HepG2 (cell line): Measurements from ENCODE around the gene SOCS7. TPM values are rescaled to one million over a fixed set of nuclear protein-coding genes. Genes with fewer than 3 reads are reported as not detected.

Source experiments
- ATAC-seq: fragments of 200-7000 bp; cut with Tn5 transposase; 3 replicates; pipeline ENCODE4 v1.9.1; 2020; ENCODE audit warnings: mild to moderate bottlenecking, moderate library complexity
- BruUV-seq: library from RNA; stranded (reverse); fragments of 400-500 nt; replicated peaks from 2 replicates; lab custom pipeline; 2021; lab: Mats Ljungman, UMichigan
- CTCF ChIA-PET: fragments of 300-600 bp; formaldehyde crosslinking; extraction: SDS; loops from one replicate; lab custom pipeline; 2021; ENCODE audit warnings: low total read pairs, inconsistent platforms, low intra/inter-chr PET ratio; lab: Yijun Ruan, JAX
- POLR2A ChIA-PET: fragments of 350-600 bp; sonication (Branson Sonifier 250); formaldehyde crosslinking; loops from one replicate; lab custom pipeline; 2020; ENCODE audit warnings: antibody characterized with exemption, inconsistent platforms; lab: Yijun Ruan, JAX
- DNase-seq: peaks from one replicate; pipeline ENCODE4 v3.0.0-alpha.2; 2015; ENCODE audit warnings: low spot score
- FAIRE-seq: peaks from 3 replicates; lab custom pipeline; 2011; peaks lifted over from hg19 to GRCh38; lab: Jason Lieb, UNC
- H2AFZ ChIP-seq: one replicate; pipeline ENCODE4 v1.6.1; 2011; ENCODE audit warnings: low read length, inconsistent platforms
- H3K27ac ChIP-seq: fragments of 300-600 bp; 3 replicates; pipeline ENCODE4 v1.8.0; 2011; ENCODE audit warnings: mixed run types, mild to moderate bottlenecking, mixed read lengths, low read length, inconsistent platforms; ENCODE audit not compliant: insufficient read depth; ENCODE audit errors: extremely low read length
- H3K27me3 ChIP-seq, 2 experiments: fragments of 200-600 bp in 1 of 2; 2 replicates in 1 of 2; 3 replicates in 1 of 2; pipeline versions ENCODE4 v1.6.0 to v1.8.0; 2011; ENCODE audit warnings: low read length in 2 of 2, mild to moderate bottlenecking in 2 of 2, moderate library complexity in 2 of 2, inconsistent platforms in 1 of 2; ENCODE audit not compliant: insufficient read depth in 2 of 2, control insufficient read depth in 1 of 2
- H3K36me3 ChIP-seq, 2 experiments: fragments of 200-600 bp in 1 of 2; replicated peaks in 1 of 2; 2 replicates in 1 of 2; 3 replicates in 1 of 2; pipeline versions ENCODE4 v1.5.1 to v1.8.0; 2011; ENCODE audit warnings: low read length in 2 of 2, inconsistent platforms in 1 of 2; ENCODE audit not compliant: insufficient read depth in 2 of 2, control insufficient read depth in 1 of 2
- H3K4me1 ChIP-seq: 2 replicates; pipeline ENCODE4 v1.5.1; 2012; ENCODE audit warnings: low read length, inconsistent platforms; ENCODE audit not compliant: insufficient read depth
- H3K4me2 ChIP-seq: 2 replicates; pipeline ENCODE4 v1.6.0; 2011; ENCODE audit warnings: low read depth, low read length, inconsistent platforms
- H3K4me3 ChIP-seq, 3 experiments: fragments of 200-600 bp in 1 of 3; sonication (generic), shearing (Covaris generic) in 1 of 3; replicated peaks in 1 of 3; 2 replicates each; pipeline ENCODE4 v1.5.1; 2011 to 2016; ENCODE audit warnings: low read length in 3 of 3, inconsistent platforms in 2 of 3, low read depth in 2 of 3, mild to moderate bottlenecking in 2 of 3, control low read depth in 1 of 3, mixed read lengths in 1 of 3; ENCODE audit not compliant: insufficient read depth in 1 of 3
- H3K79me2 ChIP-seq: one replicate; pipeline ENCODE4 v1.6.1; 2011; ENCODE audit warnings: low read length, inconsistent platforms; ENCODE audit not compliant: insufficient read depth
- H3K9ac ChIP-seq: 2 replicates; pipeline ENCODE4 v1.6.0; 2011; ENCODE audit warnings: mild to moderate bottlenecking, low read depth, low read length, inconsistent platforms; ENCODE audit not compliant: insufficient read depth
- H3K9me3 ChIP-seq: 2 replicates; pipeline ENCODE4 v1.5.1; 2012; ENCODE audit warnings: mild to moderate bottlenecking, low read length
- H4K20me1 ChIP-seq: 2 replicates; pipeline ENCODE4 v1.6.0; 2011; ENCODE audit warnings: inconsistent platforms, mild to moderate bottlenecking, low read length, moderate library complexity; ENCODE audit not compliant: insufficient read depth
- ETV5 ChIP-seq: IDR thresholded peaks from 2 replicates; pipeline ENCODE4 v1.6.1; 2018; ENCODE audit warnings: missing biosample characterization, missing genetic modification reagents, inconsistent platforms, borderline replicate concordance
- IKZF4 ChIP-seq: sonication (generic); formaldehyde crosslinking; IDR thresholded peaks from 2 replicates; pipeline ENCODE4 v1.5.1; 2020; ENCODE audit warnings: borderline replicate concordance, mild to moderate bottlenecking, low read depth, missing genetic modification reagents; ENCODE audit errors: not compliant biosample characterization
- JARID2 ChIP-seq: sonication (generic); formaldehyde crosslinking; IDR thresholded peaks from 2 replicates; pipeline ENCODE4 v1.8.1; 2023; ENCODE audit warnings: missing genetic modification reagents, inconsistent platforms; ENCODE audit not compliant: insufficient replicate concordance
- KAT7 ChIP-seq: IDR thresholded peaks from 2 replicates; pipeline ENCODE4 v1.6.1; 2018; ENCODE audit warnings: borderline replicate concordance, missing compliant biosample characterization
- NBN ChIP-seq: fragments of 450-650 bp; conservative IDR thresholded peaks from 2 replicates; pipeline ENCODE4 v1.6.1; 2017
- NCOA1 ChIP-seq: sonication (generic); formaldehyde crosslinking; IDR thresholded peaks from 2 replicates; pipeline ENCODE4 v1.9.0; 2021; ENCODE audit warnings: missing genetic modification reagents
- NFIC ChIP-seq: IDR thresholded peaks from 2 replicates; pipeline ENCODE4 v1.6.1; 2012; ENCODE audit warnings: mild to moderate bottlenecking, low read length, inconsistent platforms
- NFKBIZ ChIP-seq: IDR thresholded peaks from 2 replicates; pipeline ENCODE4 v1.6.1; 2018; ENCODE audit warnings: missing genetic modification reagents, missing compliant biosample characterization
- RAD21 ChIP-seq: fragments of 450-650 bp; formaldehyde crosslinking; IDR thresholded peaks from 2 replicates; pipeline ENCODE4 v1.5.0; 2020; ENCODE audit warnings: mild to moderate bottlenecking
- SP1 ChIP-seq, 2 experiments: fragments of 450-650 bp in 1 of 2; sonication (generic) in 1 of 2; formaldehyde crosslinking in 1 of 2; IDR thresholded peaks; 2 replicates each; pipeline versions ENCODE4 v1.4.0 to v1.6.1; 2016 to 2020; ENCODE audit warnings: missing genetic modification reagents in 1 of 2
- ZNF501 ChIP-seq: sonication (generic); formaldehyde crosslinking; IDR thresholded peaks from 2 replicates; pipeline ENCODE4 v1.5.1; 2020; ENCODE audit warnings: mild to moderate bottlenecking, moderate library complexity, missing genetic modification reagents
- ZNF614 ChIP-seq: IDR thresholded peaks from 2 replicates; pipeline ENCODE4 v1.6.1; 2018; ENCODE audit warnings: missing biosample characterization, missing genetic modification reagents, inconsistent platforms, borderline replicate concordance
- WGBS: methylation state at CpG from one replicate; pipeline ENCODE4 v1.1.6; 2017; ENCODE audit warnings: low lambda C conversion rate; 5-methylcytosine and 5-hydroxymethylcytosine counted together
- in situ Hi-C: cut with HindIII; loops from 2 replicates; pipeline ENCODE4 v1.10.0; 2017; ENCODE audit warnings: low pct_unique_long_range_greater_than_20kb; ENCODE audit not compliant: extremely low pct_ligation_motif_present
- intact Hi-C: fragments of 100-400 bp; cut with micrococcal nuclease; formaldehyde crosslinking; loops from one replicate; pipeline ENCODE4 v1.10.0; 2022; ENCODE audit not compliant: unreplicated experiment
- polyA plus RNA-seq, 8 experiments: library from polyadenylated mRNA; depleted of rRNA in 3 of 8; stranded (reverse) in 7 of 8; unstranded in 1 of 8; fragments of >200 nt; fragmentation: Illumina TruSeq in 4 of 8; extraction: Trizol in 4 of 8; gene quantifications; 2 replicates each; pipeline versions ENCODE4 v1.2.1 to v1.2.3, GENCODE V29; 2011 to 2016; ENCODE audit warnings: low read depth in 4 of 8, missing spikeins in 1 of 8, mixed read lengths in 1 of 8; ENCODE audit not compliant: insufficient read depth in 1 of 8
- total RNA-seq, 5 experiments: library from RNA; depleted of rRNA; stranded (reverse); fragments of >200 nt; fragmentation: Illumina TruSeq; extraction: Trizol; gene quantifications; 2 replicates each; pipeline ENCODE4 v1.2.3, GENCODE V29; 2016; ENCODE audit warnings: low read depth in 1 of 5
- TF ChIP-seq, protein P1 (sequence below): sonication (generic); formaldehyde crosslinking; IDR thresholded peaks from 2 replicates; pipeline ENCODE4 v1.4.0; 2020; ENCODE audit warnings: missing genetic modification reagents, borderline replicate concordance
- TF ChIP-seq, protein P2 (sequence below): sonication (generic); formaldehyde crosslinking; IDR thresholded peaks from 2 replicates; pipeline ENCODE4 v1.4.0; 2020; ENCODE audit warnings: mild to moderate bottlenecking, missing genetic modification reagents
- TF ChIP-seq, protein P3 (sequence below): sonication (generic); formaldehyde crosslinking; IDR thresholded peaks from 2 replicates; pipeline ENCODE4 v1.8.0; 2022; ENCODE audit warnings: mild to moderate bottlenecking, missing genetic modification reagents

Gene SOCS7
- total and polyA plus RNA-seq, 2 of the 13 experiments (the other 11 are each of a cell fraction or from before 2014, with no cell fraction given): 19.2 to 24.2 TPM

DNA sequence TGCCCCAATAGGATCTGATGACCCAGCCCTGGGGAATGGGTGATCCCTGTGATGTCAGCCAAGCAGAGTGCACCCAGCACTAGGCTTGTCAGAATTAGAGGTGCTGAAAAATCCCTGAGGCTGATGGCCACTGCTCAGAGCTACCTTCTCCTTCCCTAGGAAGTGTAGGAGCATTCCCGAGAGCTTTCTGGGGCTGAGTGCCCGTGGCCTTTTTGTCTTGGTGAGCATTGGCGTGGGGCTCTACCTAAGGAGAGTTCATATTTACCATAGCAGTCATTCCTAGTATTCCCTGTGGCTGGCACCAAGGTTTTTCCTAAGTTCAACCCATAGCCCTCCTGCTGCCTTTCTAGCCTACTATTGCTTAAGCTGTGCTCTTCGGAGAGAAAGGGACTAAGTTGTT, 54.0 kb downstream of the SOCS7 start (continued):
- TF ChIP-seq, protein P1, sequence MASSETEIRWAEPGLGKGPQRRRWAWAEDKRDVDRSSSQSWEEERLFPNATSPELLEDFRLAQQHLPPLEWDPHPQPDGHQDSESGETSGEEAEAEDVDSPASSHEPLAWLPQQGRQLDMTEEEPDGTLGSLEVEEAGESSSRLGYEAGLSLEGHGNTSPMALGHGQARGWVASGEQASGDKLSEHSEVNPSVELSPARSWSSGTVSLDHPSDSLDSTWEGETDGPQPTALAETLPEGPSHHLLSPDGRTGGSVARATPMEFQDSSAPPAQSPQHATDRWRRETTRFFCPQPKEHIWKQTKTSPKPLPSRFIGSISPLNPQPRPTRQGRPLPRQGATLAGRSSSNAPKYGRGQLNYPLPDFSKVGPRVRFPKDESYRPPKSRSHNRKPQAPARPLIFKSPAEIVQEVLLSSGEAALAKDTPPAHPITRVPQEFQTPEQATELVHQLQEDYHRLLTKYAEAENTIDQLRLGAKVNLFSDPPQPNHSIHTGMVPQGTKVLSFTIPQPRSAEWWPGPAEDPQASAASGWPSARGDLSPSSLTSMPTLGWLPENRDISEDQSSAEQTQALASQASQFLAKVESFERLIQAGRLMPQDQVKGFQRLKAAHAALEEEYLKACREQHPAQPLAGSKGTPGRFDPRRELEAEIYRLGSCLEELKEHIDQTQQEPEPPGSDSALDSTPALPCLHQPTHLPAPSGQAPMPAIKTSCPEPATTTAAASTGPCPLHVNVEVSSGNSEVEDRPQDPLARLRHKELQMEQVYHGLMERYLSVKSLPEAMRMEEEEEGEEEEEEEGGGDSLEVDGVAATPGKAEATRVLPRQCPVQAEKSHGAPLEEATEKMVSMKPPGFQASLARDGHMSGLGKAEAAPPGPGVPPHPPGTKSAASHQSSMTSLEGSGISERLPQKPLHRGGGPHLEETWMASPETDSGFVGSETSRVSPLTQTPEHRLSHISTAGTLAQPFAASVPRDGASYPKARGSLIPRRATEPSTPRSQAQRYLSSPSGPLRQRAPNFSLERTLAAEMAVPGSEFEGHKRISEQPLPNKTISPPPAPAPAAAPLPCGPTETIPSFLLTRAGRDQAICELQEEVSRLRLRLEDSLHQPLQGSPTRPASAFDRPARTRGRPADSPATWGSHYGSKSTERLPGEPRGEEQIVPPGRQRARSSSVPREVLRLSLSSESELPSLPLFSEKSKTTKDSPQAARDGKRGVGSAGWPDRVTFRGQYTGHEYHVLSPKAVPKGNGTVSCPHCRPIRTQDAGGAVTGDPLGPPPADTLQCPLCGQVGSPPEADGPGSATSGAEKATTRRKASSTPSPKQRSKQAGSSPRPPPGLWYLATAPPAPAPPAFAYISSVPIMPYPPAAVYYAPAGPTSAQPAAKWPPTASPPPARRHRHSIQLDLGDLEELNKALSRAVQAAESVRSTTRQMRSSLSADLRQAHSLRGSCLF (CRISPR knock-in tag): no peak
- no peak for TF ChIP-seq ZNF614

DNA sequence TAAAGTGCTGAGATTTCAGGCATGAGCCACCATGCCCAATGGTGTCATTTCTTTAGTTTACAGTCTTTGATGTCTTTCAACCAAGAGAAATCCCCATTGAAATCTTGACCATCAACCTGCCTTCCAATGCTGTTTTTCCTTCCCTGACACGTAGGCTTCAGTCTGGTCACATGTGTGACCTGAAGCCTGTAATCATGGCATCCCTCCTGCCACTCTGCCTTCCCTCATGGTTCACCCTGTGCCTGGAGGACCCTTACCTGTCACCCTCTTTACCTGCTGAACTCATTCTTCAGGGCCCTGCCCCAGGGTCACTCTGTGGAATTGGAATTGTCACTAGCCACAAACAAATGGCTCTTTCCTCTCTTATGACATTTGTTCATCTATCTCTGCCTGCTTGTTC, 58.6 kb downstream of the SOCS7 start:
- Histone ChIP-seq H3K9me3 (no peaks in the 10 kb centered on the region), H3K4me2 (no peak overlapping the region), H3K4me1 (0 out of 2 replicates have a peak, but pooled peaks cover 5% of the 10 kb centered on the region), H4K20me1 (no peaks in the 10 kb centered on the region), H3K9ac (no peak overlapping the region), H3K36me3 (no peaks in the 10 kb centered on the region), H3K27me3 (peaks cover 0 to 11% of the 10 kb centered on the region in 2 experiments; a peak in 2 of 5 replicates), H3K27ac (no peak overlapping the region), H2AFZ (no peak overlapping the region), H3K79me2 (no peaks in the 10 kb centered on the region), H3K4me3 (no peak overlapping the region)
- in situ Hi-C loops: loop anchor here (5.0 kb wide), 1 partner anchor 63 kb away; no protein-coding TSS in a partner anchor
- TF ChIP-seq ETV5 (no peak), KAT7 (CRISPR knock-in tag) (no peak), IKZF4 (CRISPR knock-in tag) (no peak), NFKBIZ (CRISPR knock-in tag) (no peak), ZNF501 (CRISPR knock-in tag) (no peak), SP1 (IDR thresholded peaks at IDR 0.05) (no peak), SP1 (CRISPR knock-in tag; IDR thresholded peaks at IDR 0.05) (no peak), NCOA1 (CRISPR knock-in tag) (no peak), NFIC (no peak), RAD21 (CRISPR knock-in tag) (no peak), JARID2 (CRISPR knock-in tag) (no peak), NBN (no peak)
- TF ChIP-seq, protein P2, sequence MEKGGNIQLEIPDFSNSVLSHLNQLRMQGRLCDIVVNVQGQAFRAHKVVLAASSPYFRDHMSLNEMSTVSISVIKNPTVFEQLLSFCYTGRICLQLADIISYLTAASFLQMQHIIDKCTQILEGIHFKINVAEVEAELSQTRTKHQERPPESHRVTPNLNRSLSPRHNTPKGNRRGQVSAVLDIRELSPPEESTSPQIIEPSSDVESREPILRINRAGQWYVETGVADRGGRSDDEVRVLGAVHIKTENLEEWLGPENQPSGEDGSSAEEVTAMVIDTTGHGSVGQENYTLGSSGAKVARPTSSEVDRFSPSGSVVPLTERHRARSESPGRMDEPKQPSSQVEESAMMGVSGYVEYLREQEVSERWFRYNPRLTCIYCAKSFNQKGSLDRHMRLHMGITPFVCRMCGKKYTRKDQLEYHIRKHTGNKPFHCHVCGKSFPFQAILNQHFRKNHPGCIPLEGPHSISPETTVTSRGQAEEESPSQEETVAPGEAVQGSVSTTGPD (CRISPR knock-in tag): no peak
- TF ChIP-seq, protein P3, sequence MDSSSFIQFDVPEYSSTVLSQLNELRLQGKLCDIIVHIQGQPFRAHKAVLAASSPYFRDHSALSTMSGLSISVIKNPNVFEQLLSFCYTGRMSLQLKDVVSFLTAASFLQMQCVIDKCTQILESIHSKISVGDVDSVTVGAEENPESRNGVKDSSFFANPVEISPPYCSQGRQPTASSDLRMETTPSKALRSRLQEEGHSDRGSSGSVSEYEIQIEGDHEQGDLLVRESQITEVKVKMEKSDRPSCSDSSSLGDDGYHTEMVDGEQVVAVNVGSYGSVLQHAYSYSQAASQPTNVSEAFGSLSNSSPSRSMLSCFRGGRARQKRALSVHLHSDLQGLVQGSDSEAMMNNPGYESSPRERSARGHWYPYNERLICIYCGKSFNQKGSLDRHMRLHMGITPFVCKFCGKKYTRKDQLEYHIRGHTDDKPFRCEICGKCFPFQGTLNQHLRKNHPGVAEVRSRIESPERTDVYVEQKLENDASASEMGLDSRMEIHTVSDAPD (CRISPR knock-in tag): no peak
- FAIRE-seq (no peak), ATAC-seq (no peak), DNase-seq (no peak)
- WGBS: 50% methylated on average over 1 of the region's 1 CpG
- no TSS peak for BruUV-seq
- ChIA-PET CTCF (no interaction called here), POLR2A (no interaction called here)
- intact Hi-C loops: no loop called here
